Nephron progenitor cell (in vitro differentiated cells): ENCODE data around the gene MED20.
A peak's percentile ranks its signal among the peaks of the same experiment; 100 is the strongest.

Source experiments
- DNase-seq: peaks from one replicate; pipeline ENCODE4 v3.0.0; 2021
- H3K27ac Mint-ChIP-seq: 2 replicates; pipeline ENCODE4 v1.8.0; 2021; ENCODE audit warnings: mild to moderate bottlenecking, moderate library complexity, mixed read lengths
- H3K27me3 Mint-ChIP-seq: 2 replicates; pipeline ENCODE4 v1.8.0; 2021; ENCODE audit warnings: mild to moderate bottlenecking, low read depth, mixed read lengths; ENCODE audit not compliant: poor library complexity
- H3K36me3 Mint-ChIP-seq: 2 replicates; pipeline ENCODE4 v1.8.0; 2021; ENCODE audit warnings: low read depth, mixed read lengths
- H3K4me1 Mint-ChIP-seq: 2 replicates; pipeline ENCODE4 v1.8.0; 2021; ENCODE audit warnings: mixed read lengths
- H3K4me3 Mint-ChIP-seq: 2 replicates; pipeline ENCODE4 v1.8.0; 2021; ENCODE audit warnings: mild to moderate bottlenecking, moderate library complexity, mixed read lengths
- H3K9me3 Mint-ChIP-seq: 2 replicates; pipeline ENCODE4 v1.8.0; 2021; ENCODE audit warnings: mild to moderate bottlenecking, moderate library complexity, mixed read lengths
- CTCF ChIP-seq: fragments of 200-600 bp; sonication (generic); IDR thresholded peaks from 2 replicates; pipeline ENCODE4 v1.5.0; 2021; ENCODE audit warnings: antibody characterized with exemption

MED20 gene

GRCh38 chr6:41942067-41942851 is 21.3 kb upstream of the MED20 start:
- Mint-ChIP-seq H3K36me3 (no peaks in the 10 kb centered on the region), H3K27ac (peak overlapping the region; percentile 33), H3K4me3 (peak overlapping the region; percentile 81), H3K4me1 (peaks cover 36% of the 10 kb centered on the region), H3K27me3 (peaks cover 17% of the 10 kb centered on the region), H3K9me3 (no peaks in the 10 kb centered on the region)
- no peak for DNase-seq
- no peak for TF ChIP-seq CTCF

- Mint-ChIP-seq H3K9me3 (no peaks in the 10 kb centered on the region), H3K27ac (peak within 1 kb of the TSS; percentile 33)
- peak; percentile 94 for DNase-seq
Observed at GRCh38 chr6:41941280-41942066, 20.5 kb upstream of the MED20 start, which contains the start of gene CCND3. TSS of gene CCND3 (minus strand) at chr6:41941808. CDS start at chr6:41941649, 159 bp downstream.

DNA sequence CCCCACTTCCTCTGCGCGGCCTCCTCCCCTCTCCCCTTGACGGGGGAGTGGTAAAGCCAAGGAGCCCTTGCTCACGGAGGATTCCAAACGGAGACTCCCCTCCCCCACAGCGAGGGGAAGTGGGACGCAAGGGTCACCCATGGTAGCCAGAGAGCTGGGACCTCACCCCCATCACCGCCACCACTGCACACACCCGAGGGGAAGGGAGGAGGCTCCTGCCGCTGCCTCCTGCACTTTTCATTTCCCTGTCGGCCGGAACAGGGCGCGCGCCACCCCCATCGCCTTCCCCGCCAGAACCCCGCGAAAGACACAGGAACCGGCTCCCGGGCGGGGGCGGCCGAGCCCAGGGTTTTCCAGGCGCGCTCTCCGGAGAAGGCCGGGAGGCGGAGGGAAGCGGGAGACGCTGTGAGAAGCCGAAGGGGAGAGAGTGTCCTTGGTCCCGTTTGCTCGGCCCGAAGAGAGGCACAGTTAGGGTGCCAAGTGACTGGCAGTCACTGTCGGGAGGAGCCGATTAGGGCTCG is 19.9 kb upstream of the MED20 start:
- Mint-ChIP-seq H3K9me3 (no peaks in the 10 kb centered on the region), H3K4me3 (peak overlapping the region; percentile 88), H3K4me1 (peaks cover 44% of the 10 kb centered on the region), H3K27me3 (peaks cover 13% of the 10 kb centered on the region), H3K27ac (no peak overlapping the region), H3K36me3 (peaks cover 6% of the 10 kb centered on the region)
- no peak for TF ChIP-seq CTCF
- peak; percentile 62 for DNase-seq

More at GRCh38 chr6:41941280-41942066, 20.5 kb upstream of the MED20 start, which contains the start of gene CCND3:
- Mint-ChIP-seq H3K4me1 (peaks cover 38% of the 10 kb centered on the region), H3K27me3 (peaks cover 17% of the 10 kb centered on the region), H3K36me3 (peaks cover 3% of the 10 kb centered on the region), H3K4me3 (peak within 1 kb of the TSS; percentile 88)
- no peak for TF ChIP-seq CTCF

- peaks cover 6% of the 10 kb centered on the region for H3K36me3 Mint-ChIP-seq
- no peaks in the 10 kb centered on the region for H3K9me3 Mint-ChIP-seq
- H3K27ac Mint-ChIP-seq = no peak overlapping the region
- H3K4me3 Mint-ChIP-seq = peak overlapping the region; percentile 88
- no peak for TF ChIP-seq CTCF
- DNase-seq = peak; percentile 44
- peaks cover 44% of the 10 kb centered on the region for H3K4me1 Mint-ChIP-seq
- H3K27me3 Mint-ChIP-seq = peaks cover 13% of the 10 kb centered on the region
Observed at GRCh38 chr6:41939848-41940758, 19.2 kb upstream of the MED20 start.

DNA sequence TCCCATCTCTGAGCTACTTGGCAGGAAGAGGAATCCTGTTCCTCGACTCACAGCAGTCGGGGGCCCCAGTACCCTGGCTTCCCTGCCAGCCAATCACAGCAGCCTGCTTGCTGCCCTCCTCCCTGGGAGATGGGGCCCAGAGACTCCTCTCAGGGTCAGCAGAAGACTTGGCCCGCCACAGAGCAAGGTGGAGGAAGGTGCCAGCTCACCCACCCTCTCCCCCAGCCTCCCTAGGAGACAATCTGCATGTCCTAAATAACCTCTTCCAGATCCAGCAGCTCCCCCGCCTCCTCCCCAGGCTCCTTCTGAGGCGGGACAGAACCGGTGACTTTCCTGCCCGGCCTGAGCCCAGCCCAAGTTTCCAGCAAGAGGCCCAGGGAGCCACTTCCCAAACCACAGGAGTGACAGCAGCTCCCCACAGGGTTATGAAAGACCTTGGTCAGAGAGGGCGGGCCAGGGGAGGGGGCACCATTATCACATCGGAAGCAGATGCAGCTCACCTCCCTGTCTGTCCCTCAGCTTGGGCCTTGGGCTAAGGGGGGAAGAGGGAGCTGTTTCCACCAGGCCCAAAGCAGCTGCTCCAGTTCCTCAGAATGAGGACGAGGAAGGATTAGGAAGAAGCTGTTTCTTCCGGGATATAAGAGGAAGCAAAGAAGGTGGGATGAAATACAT is 18.4 kb upstream of the MED20 start:
- H3K4me1 Mint-ChIP-seq = peaks cover 44% of the 10 kb centered on the region
- H3K27me3 Mint-ChIP-seq = peaks cover 10% of the 10 kb centered on the region
- peak; percentile 30 for DNase-seq
- no peaks in the 10 kb centered on the region for H3K9me3 Mint-ChIP-seq
- peaks cover 9% of the 10 kb centered on the region for H3K36me3 Mint-ChIP-seq
- H3K27ac Mint-ChIP-seq = peak overlapping the region; percentile 19
- peak overlapping the region; percentile 88 for H3K4me3 Mint-ChIP-seq
- TF ChIP-seq CTCF = no peak
